GM12873 (cell line): ENCODE results near the gene KIF12.

Source experiments
- CTCF ChIP-seq: IDR thresholded peaks from 2 replicates; pipeline ENCODE4 v1.5.1; 2012; ENCODE audit warnings: low read depth, mild to moderate bottlenecking, moderate library complexity, low read length, control low read depth; ENCODE audit not compliant: insufficient read depth; ENCODE audit errors: missing control alignments

Gene KIF12

DNA sequence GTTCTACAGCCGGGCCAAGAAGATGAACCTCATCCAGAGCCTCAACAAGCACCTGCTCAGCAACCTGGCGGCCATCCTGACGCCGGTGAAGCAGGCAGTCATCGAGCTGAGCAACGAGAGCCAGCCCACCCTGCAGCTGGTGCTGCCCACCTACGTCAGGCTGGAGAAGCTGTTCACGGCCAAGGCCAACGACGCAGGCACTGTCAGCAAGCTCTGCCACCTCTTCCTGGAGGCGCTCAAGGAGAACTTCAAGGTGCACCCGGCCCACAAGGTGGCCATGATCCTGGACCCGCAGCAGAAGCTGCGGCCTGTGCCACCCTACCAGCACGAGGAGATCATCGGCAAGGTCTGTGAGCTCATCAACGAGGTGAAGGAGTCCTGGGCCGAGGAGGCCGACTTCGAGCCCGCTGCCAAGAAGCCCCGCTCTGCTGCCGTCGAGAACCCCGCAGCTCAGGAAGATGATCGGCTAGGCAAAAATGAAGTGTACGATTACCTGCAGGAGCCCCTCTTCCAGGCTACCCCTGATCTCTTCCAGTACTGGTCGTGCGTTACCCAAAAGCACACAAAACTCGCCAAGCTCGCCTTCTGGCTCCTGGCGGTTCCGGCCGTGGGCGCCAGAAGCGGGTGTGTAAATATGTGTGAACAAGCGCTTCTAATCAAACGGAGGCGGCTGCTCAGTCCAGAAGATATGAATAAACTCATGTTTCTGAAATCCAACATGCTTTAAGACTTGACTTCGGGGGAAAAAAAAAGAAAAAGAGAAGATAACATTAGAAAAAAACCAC, 49.5 kb downstream of the KIF12 start:
- TF ChIP-seq CTCF: no peak

DNA sequence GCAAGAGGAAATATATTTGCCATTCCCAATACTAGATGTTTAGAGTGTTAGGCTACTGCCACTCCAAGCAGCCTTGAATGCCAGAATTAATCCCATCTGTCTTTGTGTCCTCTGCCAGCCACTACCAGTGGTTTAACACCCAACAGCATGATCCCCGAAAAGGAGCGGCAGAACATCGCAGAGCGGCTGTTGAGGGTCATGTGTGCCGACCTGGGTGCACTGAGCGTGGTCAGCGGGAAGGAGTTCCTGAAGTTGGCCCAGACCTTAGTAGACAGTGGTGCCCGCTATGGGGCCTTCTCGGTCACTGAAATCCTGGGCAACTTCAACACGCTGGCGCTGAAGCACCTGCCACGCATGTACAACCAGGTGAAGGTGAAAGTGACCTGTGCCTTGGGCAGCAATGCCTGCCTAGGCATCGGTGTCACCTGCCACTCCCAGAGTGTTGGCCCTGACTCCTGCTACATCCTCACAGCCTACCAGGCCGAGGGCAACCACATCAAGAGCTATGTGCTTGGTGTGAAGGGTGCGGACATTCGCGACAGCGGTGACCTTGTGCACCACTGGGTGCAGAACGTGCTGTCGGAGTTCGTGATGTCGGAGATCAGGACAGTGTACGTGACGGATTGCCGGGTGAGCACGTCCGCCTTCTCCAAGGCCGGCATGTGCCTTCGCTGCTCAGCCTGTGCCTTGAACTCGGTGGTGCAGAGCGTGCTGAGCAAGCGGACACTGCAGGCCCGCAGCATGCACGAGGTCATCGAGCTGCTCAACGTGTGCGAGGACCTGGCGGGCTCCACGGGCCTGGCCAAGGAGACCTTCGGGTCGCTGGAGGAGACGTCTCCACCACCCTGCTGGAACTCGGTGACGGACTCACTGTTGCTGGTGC, 50.3 kb downstream of the KIF12 start:
- no peak for TF ChIP-seq CTCF

- peak; percentile 36 for TF ChIP-seq CTCF
Observed at GRCh38 chr9:114047717-114048116, 51.4 kb downstream of the KIF12 start.

- no peak for TF ChIP-seq CTCF
Observed at GRCh38 chr9:114046875-114047274, 52.2 kb downstream of the KIF12 start.

DNA sequence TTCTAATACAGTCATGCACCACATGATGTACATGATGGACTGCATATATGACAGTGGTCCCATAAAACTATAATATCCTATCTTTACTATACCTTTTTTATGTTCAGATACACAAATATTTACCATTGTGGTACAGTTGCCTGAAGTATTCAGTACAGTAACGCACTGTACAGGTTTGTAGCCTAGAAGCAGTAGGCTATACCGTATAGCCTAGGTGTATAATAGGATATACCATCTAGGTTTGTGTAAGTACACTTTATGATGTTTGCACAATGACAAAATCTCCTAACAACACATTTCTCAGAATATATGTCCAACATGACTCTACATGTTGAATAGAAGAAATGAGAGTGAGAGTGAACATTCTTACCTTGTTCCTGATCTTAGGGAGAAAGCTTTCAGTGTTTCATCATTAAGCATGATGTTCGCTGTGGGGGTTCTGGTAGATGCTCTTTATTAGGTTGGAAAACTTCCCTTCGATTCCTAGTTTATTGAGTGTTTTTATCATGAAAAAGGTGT, 52.8 kb downstream of the KIF12 start:
- no peak for TF ChIP-seq CTCF
